SK-N-MC (cell line): ENCODE measurements around the gene GRIPAP1.

Experiments used
- EZH2 ChIP-seq: fragments of 200-600 bp; sonication (generic); IDR thresholded peaks from one replicate; pipeline ENCODE4 v1.6.1; 2017; ENCODE audit warnings: antibody characterized with exemption
- FOXP2 ChIP-seq: optimal IDR thresholded peaks from 2 replicates; pipeline ENCODE3; 2011; ENCODE audit warnings: mild to moderate bottlenecking, moderate library complexity; ENCODE audit not compliant: insufficient read depth; ENCODE audit errors: extremely low read length, control extremely low read depth
- POLR2AphosphoS5 ChIP-seq: IDR thresholded peaks from 2 replicates; pipeline ENCODE4 v1.6.1; 2012; ENCODE audit warnings: mild to moderate bottlenecking, low read depth, low read length, borderline replicate concordance

- no peak for TF ChIP-seq POLR2AphosphoS5
- no peak for TF ChIP-seq EZH2
- TF ChIP-seq FOXP2, result no peak
These were observed 35.9 kb upstream of the GRIPAP1 start for GRCh38 chrX:49037883-49038475.
